ENCODE data around the gene AFAP1L1.

AFAP1L1 gene

GRCh38 chr5:149358868-149359495 lies 87.3 kb downstream of the AFAP1L1 start:
- TF ChIP-seq HDGF (IDR thresholded peaks at IDR 0.05; ENCODE audit: borderline replicate concordance) (no peak), ZNF384 (IDR thresholded peaks at IDR 0.05) (no peak), LEF1 (IDR thresholded peaks at IDR 0.05; ENCODE audit: borderline replicate concordance) (no peak), PKNOX1 (IDR thresholded peaks at IDR 0.05) (no peak), FOXM1 (IDR thresholded peaks at IDR 0.05; ENCODE audit: borderline replicate concordance) (no peak), ELF4 (IDR thresholded peaks at IDR 0.05) (no peak), CTBP1 (IDR thresholded peaks at IDR 0.05; ENCODE audit: borderline replicate concordance) (no peak), FOXA1 (IDR thresholded peaks at IDR 0.05) (no peak), SP1 (IDR thresholded peaks at IDR 0.05) (no peak), FOXK2 (IDR thresholded peaks at IDR 0.05) (no peak)
- ChIA-PET CTCF (interaction anchor here (0.8 to 2.1 kb wide), 2 partner anchors 75 to 77 kb away, joined by 3 to 6 read pairs; no protein-coding TSS in a partner anchor), POLR2A (interaction anchor here (0.6 to 9.3 kb wide), 8 partner anchors 9 to 80 kb away, joined by 3 to 160 read pairs (median 6); partner anchors contain the start of gene GRPEL2)
- no peak for DNase-seq (ENCODE audit: extremely low spot score)

- DNase-seq (ENCODE audit: extremely low spot score): no peak
- ChIA-PET CTCF (no interaction called here), POLR2A (interaction anchor here (1.1 to 9.3 kb wide), 2 partner anchors 11 to 15 kb away, joined by 3 to 160 read pairs; partner anchors contain the start of gene GRPEL2)
- TF ChIP-seq NFRKB (IDR thresholded peaks at IDR 0.05) (no peak), SP1 (IDR thresholded peaks at IDR 0.05) (no peak), ZNF384 (IDR thresholded peaks at IDR 0.05) (no peak), BHLHE40 (IDR thresholded peaks at IDR 0.05; ENCODE audit: borderline replicate concordance) (no peak), FOXK2 (IDR thresholded peaks at IDR 0.05) (no peak), CTBP1 (IDR thresholded peaks at IDR 0.05; ENCODE audit: borderline replicate concordance) (no peak), SUZ12 (IDR thresholded peaks at IDR 0.05) (no peak), ELF4 (IDR thresholded peaks at IDR 0.05) (no peak), L3MBTL2 (conservative IDR thresholded peaks at IDR 0.05) (no peak), HDGF (IDR thresholded peaks at IDR 0.05; ENCODE audit: borderline replicate concordance) (no peak), FOXM1 (IDR thresholded peaks at IDR 0.05; ENCODE audit: borderline replicate concordance) (no peak)
These were observed 88.6 kb downstream of the AFAP1L1 start for GRCh38 chr5:149360272-149360671.

GRCh38 chr5:149362541-149362940 lies 90.9 kb downstream of the AFAP1L1 start:
- no peak for DNase-seq (ENCODE audit: extremely low spot score)
- POLR2A ChIA-PET: interaction anchor here (1.0 kb wide), 1 partner anchor 17 kb away, joined by 4 read pairs; the partner anchor contains the start of gene GRPEL2
- CTCF ChIA-PET: no interaction called here

GRCh38 chr5:149363358-149363757 lies 91.7 kb downstream of the AFAP1L1 start:
- TF ChIP-seq NFRKB (IDR thresholded peaks at IDR 0.05) (no peak), PKNOX1 (IDR thresholded peaks at IDR 0.05) (no peak), SUZ12 (IDR thresholded peaks at IDR 0.05) (no peak)
- CTCF ChIA-PET: interaction anchor here (0.8 kb wide), 1 partner anchor 9 kb away, joined by 4 read pairs; no protein-coding TSS in a partner anchor
- no peak for DNase-seq (ENCODE audit: extremely low spot score)
- POLR2A ChIA-PET: interaction anchor here (1.0 kb wide), 1 partner anchor 18 kb away, joined by 4 read pairs; the partner anchor contains the start of gene GRPEL2

More at GRCh38 chr5:149362541-149362940, 90.9 kb downstream of the AFAP1L1 start:
- no peak for TF ChIP-seq NFRKB (IDR thresholded peaks at IDR 0.05)
- no peak for TF ChIP-seq BHLHE40 (IDR thresholded peaks at IDR 0.05; ENCODE audit: borderline replicate concordance)
- TF ChIP-seq SUZ12 (IDR thresholded peaks at IDR 0.05): no peak
- TF ChIP-seq ARNT (IDR thresholded peaks at IDR 0.05): no peak
- no peak for TF ChIP-seq LEF1 (IDR thresholded peaks at IDR 0.05; ENCODE audit: borderline replicate concordance)
- no peak for TF ChIP-seq FOXM1 (IDR thresholded peaks at IDR 0.05; ENCODE audit: borderline replicate concordance)
- no peak for TF ChIP-seq SP1 (IDR thresholded peaks at IDR 0.05)
- TF ChIP-seq ZNF384 (IDR thresholded peaks at IDR 0.05): no peak
- TF ChIP-seq L3MBTL2 (conservative IDR thresholded peaks at IDR 0.05): no peak
- no peak for TF ChIP-seq TARDBP (IDR thresholded peaks at IDR 0.05)
- no peak for TF ChIP-seq PKNOX1 (IDR thresholded peaks at IDR 0.05)
- TF ChIP-seq HDGF (IDR thresholded peaks at IDR 0.05; ENCODE audit: borderline replicate concordance): no peak
- no peak for TF ChIP-seq ELF4 (IDR thresholded peaks at IDR 0.05)

- CTCF ChIA-PET: interaction anchor here (0.8 kb wide), 1 partner anchor 8 kb away, joined by 4 read pairs; no protein-coding TSS in a partner anchor
- no peak for DNase-seq (ENCODE audit: extremely low spot score)
These were observed 92.3 kb downstream of the AFAP1L1 start for GRCh38 chr5:149363936-149364335.

More at GRCh38 chr5:149363936-149364335, 92.3 kb downstream of the AFAP1L1 start:
- POLR2A ChIA-PET: no interaction called here
- no peak for TF ChIP-seq FOXM1 (IDR thresholded peaks at IDR 0.05; ENCODE audit: borderline replicate concordance)
- TF ChIP-seq FOXK2 (IDR thresholded peaks at IDR 0.05): no peak
- no peak for TF ChIP-seq SUZ12 (IDR thresholded peaks at IDR 0.05)
- no peak for TF ChIP-seq FOXA1 (IDR thresholded peaks at IDR 0.05)
- no peak for TF ChIP-seq L3MBTL2 (conservative IDR thresholded peaks at IDR 0.05)
- no peak for TF ChIP-seq PKNOX1 (IDR thresholded peaks at IDR 0.05)
- no peak for TF ChIP-seq LEF1 (IDR thresholded peaks at IDR 0.05; ENCODE audit: borderline replicate concordance)
- TF ChIP-seq CTBP1 (IDR thresholded peaks at IDR 0.05; ENCODE audit: borderline replicate concordance): no peak
- TF ChIP-seq HDGF (IDR thresholded peaks at IDR 0.05; ENCODE audit: borderline replicate concordance): no peak
- no peak for TF ChIP-seq TARDBP (IDR thresholded peaks at IDR 0.05)
- TF ChIP-seq NFRKB (IDR thresholded peaks at IDR 0.05): no peak
- TF ChIP-seq ARNT (IDR thresholded peaks at IDR 0.05): no peak
- no peak for TF ChIP-seq SP1 (IDR thresholded peaks at IDR 0.05)
- TF ChIP-seq ZNF384 (IDR thresholded peaks at IDR 0.05): no peak
- no peak for TF ChIP-seq ELF4 (IDR thresholded peaks at IDR 0.05)
